AG09309 (cell line): ENCODE measurements around the gene TNFAIP8.

Experiments
- DNase-seq: peaks from one replicate; pipeline ENCODE4 v3.0.0-alpha.2; 2010; ENCODE audit warnings: low read depth
- H3K4me3 ChIP-seq: 2 replicates; pipeline ENCODE4 v1.5.1; 2011; ENCODE audit warnings: mild to moderate bottlenecking, low read depth, low read length, moderate library complexity; ENCODE audit not compliant: control insufficient read depth
- CTCF ChIP-seq: IDR thresholded peaks from 2 replicates; pipeline ENCODE4 v1.5.1; 2011; ENCODE audit warnings: mild to moderate bottlenecking, low read depth, low read length, inconsistent platforms; ENCODE audit not compliant: insufficient read depth, control insufficient read depth; ENCODE audit errors: missing control alignments

Gene TNFAIP8

GRCh38 chr5:119339965-119340364 lies 15.9 kb upstream of the TNFAIP8 start:
- no peak for TF ChIP-seq CTCF
- H3K4me3 ChIP-seq = no peak overlapping the region
- no peak for DNase-seq

- no peak for DNase-seq
- no peak overlapping the region for H3K4me3 ChIP-seq
- no peak for TF ChIP-seq CTCF
Measured at GRCh38 chr5:119340597-119341218, 15.1 kb upstream of the TNFAIP8 start.

- no peak for TF ChIP-seq CTCF
- no peak overlapping the region for H3K4me3 ChIP-seq
- no peak for DNase-seq
Measured at GRCh38 chr5:119341452-119342349, 14.1 kb upstream of the TNFAIP8 start.

GRCh38 chr5:119342406-119342805 lies 13.4 kb upstream of the TNFAIP8 start:
- TF ChIP-seq CTCF = no peak
- no peak overlapping the region for H3K4me3 ChIP-seq
- no peak for DNase-seq

- no peak for DNase-seq
- TF ChIP-seq CTCF = no peak
- H3K4me3 ChIP-seq = no peak overlapping the region
Measured at GRCh38 chr5:119343052-119343451, 12.8 kb upstream of the TNFAIP8 start.

- DNase-seq = no peak
- H3K4me3 ChIP-seq = no peak overlapping the region
- TF ChIP-seq CTCF = no peak
Measured at GRCh38 chr5:119343766-119344165, 12.1 kb upstream of the TNFAIP8 start.

GRCh38 chr5:119344231-119344630 lies 11.6 kb upstream of the TNFAIP8 start:
- H3K4me3 ChIP-seq = no peak overlapping the region
- no peak for TF ChIP-seq CTCF
- no peak for DNase-seq
